ACC112 (cell line): ENCODE measurements around the gene AZU1.
A peak's percentile ranks its signal among the peaks of the same experiment; 100 is the strongest.

Source experiments
- H2AFZ ChIP-seq: fragments of 200-600 bp; sonication (generic); one replicate; pipeline ENCODE4 v1.6.0; 2017; ENCODE audit warnings: antibody characterized with exemption, low read length; ENCODE audit not compliant: unreplicated experiment
- H3K27ac ChIP-seq: fragments of 200-600 bp; sonication (generic); 2 replicates; pipeline ENCODE4 v1.5.1; 2014; ENCODE audit warnings: low read depth, mild to moderate bottlenecking, antibody characterized with exemption, low read length, moderate library complexity
- H3K27me3 ChIP-seq: fragments of 200-600 bp; sonication (generic); 2 replicates; pipeline ENCODE4 v1.6.1; 2014; ENCODE audit warnings: mild to moderate bottlenecking, antibody characterized with exemption, low read length, moderate library complexity, mixed read lengths; ENCODE audit not compliant: insufficient read depth
- H3K36me3 ChIP-seq: fragments of 200-600 bp; sonication (generic); 2 replicates; pipeline ENCODE4 v1.6.1; 2016; ENCODE audit warnings: mild to moderate bottlenecking, antibody characterized with exemption, low read length, moderate library complexity, mixed read lengths; ENCODE audit not compliant: insufficient read depth
- H3K4me1 ChIP-seq: fragments of 200-600 bp; sonication (generic); one replicate; pipeline ENCODE4 v1.6.1; 2016; ENCODE audit warnings: low read length, mixed read lengths; ENCODE audit not compliant: insufficient read depth, unreplicated experiment, control insufficient read depth
- H3K4me3 ChIP-seq: fragments of 200-600 bp; sonication (generic); 2 replicates; pipeline ENCODE4 v1.5.1; 2014; ENCODE audit warnings: mild to moderate bottlenecking, low read depth, low read length
- H3K79me2 ChIP-seq: fragments of 200-600 bp; sonication (generic); one replicate; pipeline ENCODE4 v1.6.0; 2016; ENCODE audit warnings: low read length; ENCODE audit not compliant: control insufficient read depth, unreplicated experiment, insufficient read depth

The AZU1 gene

GRCh38 chr19:789701-790060, 38.0 kb upstream of the AZU1 start:
- H3K27ac ChIP-seq: no peak overlapping the region
- no peak overlapping the region for H2AFZ ChIP-seq
- H3K4me3 ChIP-seq: no peak overlapping the region

GRCh38 chr19:791007-791566, 36.5 kb upstream of the AZU1 start:
- no peaks in the 10 kb centered on the region for H3K4me1 ChIP-seq
- H2AFZ ChIP-seq: no peak overlapping the region
- no peak overlapping the region for H3K27ac ChIP-seq
- H3K27me3 ChIP-seq: no peaks in the 10 kb centered on the region
- no peak overlapping the region for H3K4me3 ChIP-seq
- H3K36me3 ChIP-seq: no peaks in the 10 kb centered on the region
- no peaks in the 10 kb centered on the region for H3K79me2 ChIP-seq

More at GRCh38 chr19:789701-790060, 38.0 kb upstream of the AZU1 start:
- H3K79me2 ChIP-seq: no peaks in the 10 kb centered on the region
- no peaks in the 10 kb centered on the region for H3K27me3 ChIP-seq
- H3K4me1 ChIP-seq: no peaks in the 10 kb centered on the region
- no peaks in the 10 kb centered on the region for H3K36me3 ChIP-seq

- Histone ChIP-seq H3K4me3 (no peak overlapping the region), H3K27ac (no peak overlapping the region), H3K4me1 (peaks cover 3% of the 10 kb centered on the region), H3K79me2 (no peaks in the 10 kb centered on the region), H3K27me3 (no peaks in the 10 kb centered on the region), H2AFZ (no peak overlapping the region), H3K36me3 (no peaks in the 10 kb centered on the region)
Measured at GRCh38 chr19:791567-792305, 35.9 kb upstream of the AZU1 start.

GRCh38 chr19:792306-792885, 35.2 kb upstream of the AZU1 start:
- no peaks in the 10 kb centered on the region for H3K36me3 ChIP-seq
- no peaks in the 10 kb centered on the region for H3K27me3 ChIP-seq
- H2AFZ ChIP-seq: no peak overlapping the region
- H3K79me2 ChIP-seq: no peaks in the 10 kb centered on the region
- H3K27ac ChIP-seq: no peak overlapping the region
- peaks cover 3% of the 10 kb centered on the region for H3K4me1 ChIP-seq
- H3K4me3 ChIP-seq: no peak overlapping the region

- Histone ChIP-seq H3K27me3 (no peaks in the 10 kb centered on the region), H3K27ac (no peak overlapping the region), H2AFZ (no peak overlapping the region), H3K36me3 (0 out of 2 replicates have a peak, but pooled peaks cover 3% of the 10 kb centered on the region), H3K4me1 (peaks cover 3% of the 10 kb centered on the region), H3K79me2 (peaks cover 10% of the 10 kb centered on the region), H3K4me3 (no peak overlapping the region)
Measured at GRCh38 chr19:793806-794205, 33.8 kb upstream of the AZU1 start.

- Histone ChIP-seq H3K27ac (no peak overlapping the region), H3K79me2 (peaks cover 24% of the 10 kb centered on the region), H3K4me3 (no peak overlapping the region), H3K4me1 (peaks cover 11% of the 10 kb centered on the region), H3K27me3 (no peaks in the 10 kb centered on the region), H3K36me3 (peaks cover 5% of the 10 kb centered on the region; the same call in 1 of the 2 replicates), H2AFZ (no peak overlapping the region)
Measured at GRCh38 chr19:795073-795611, 32.5 kb upstream of the AZU1 start.

GRCh38 chr19:795691-796581, 31.7 kb upstream of the AZU1 start:
- H3K79me2 ChIP-seq: peaks cover 32% of the 10 kb centered on the region
- H2AFZ ChIP-seq: peak overlapping the region; percentile 32
- H3K27me3 ChIP-seq: no peaks in the 10 kb centered on the region
- peaks cover 7% of the 10 kb centered on the region; the same call in 1 of the 2 replicates for H3K36me3 ChIP-seq
- H3K4me1 ChIP-seq: peaks cover 19% of the 10 kb centered on the region
- peak overlapping the region; percentile 73; the same call in 1 of the 2 replicates for H3K27ac ChIP-seq
- H3K4me3 ChIP-seq: peak overlapping the region; percentile 80

GRCh38 chr19:796692-797527, 30.7 kb upstream of the AZU1 start, which contains the start of gene PTBP1:
Gene PTBP1, plus strand, starts transcription at chr19:797452. Its CDS starts 46 bp downstream, at chr19:797498.
- Histone ChIP-seq H3K4me1 (peaks cover 29% of the 10 kb centered on the region), H3K79me2 (peaks cover 41% of the 10 kb centered on the region), H3K4me3 (peak within 1 kb of the TSS; percentile 95), H2AFZ (peak within 1 kb of the TSS; percentile 32), H3K36me3 (peaks cover 7% of the 10 kb centered on the region; the same call in 1 of the 2 replicates), H3K27ac (peak within 1 kb of the TSS; percentile 95), H3K27me3 (no peaks in the 10 kb centered on the region)

GRCh38 chr19:797528-798414, 29.9 kb upstream of the AZU1 start:
- Histone ChIP-seq H3K4me1 (peaks cover 36% of the 10 kb centered on the region), H3K27me3 (no peaks in the 10 kb centered on the region), H3K36me3 (peaks cover 7% of the 10 kb centered on the region; the same call in 1 of the 2 replicates), H3K79me2 (peaks cover 50% of the 10 kb centered on the region), H3K27ac (peak overlapping the region; percentile 95), H3K4me3 (peak overlapping the region; percentile 95), H2AFZ (no peak overlapping the region)
